ENCODE measurements around the gene ST6GALNAC2.

The ST6GALNAC2 gene

DNA sequence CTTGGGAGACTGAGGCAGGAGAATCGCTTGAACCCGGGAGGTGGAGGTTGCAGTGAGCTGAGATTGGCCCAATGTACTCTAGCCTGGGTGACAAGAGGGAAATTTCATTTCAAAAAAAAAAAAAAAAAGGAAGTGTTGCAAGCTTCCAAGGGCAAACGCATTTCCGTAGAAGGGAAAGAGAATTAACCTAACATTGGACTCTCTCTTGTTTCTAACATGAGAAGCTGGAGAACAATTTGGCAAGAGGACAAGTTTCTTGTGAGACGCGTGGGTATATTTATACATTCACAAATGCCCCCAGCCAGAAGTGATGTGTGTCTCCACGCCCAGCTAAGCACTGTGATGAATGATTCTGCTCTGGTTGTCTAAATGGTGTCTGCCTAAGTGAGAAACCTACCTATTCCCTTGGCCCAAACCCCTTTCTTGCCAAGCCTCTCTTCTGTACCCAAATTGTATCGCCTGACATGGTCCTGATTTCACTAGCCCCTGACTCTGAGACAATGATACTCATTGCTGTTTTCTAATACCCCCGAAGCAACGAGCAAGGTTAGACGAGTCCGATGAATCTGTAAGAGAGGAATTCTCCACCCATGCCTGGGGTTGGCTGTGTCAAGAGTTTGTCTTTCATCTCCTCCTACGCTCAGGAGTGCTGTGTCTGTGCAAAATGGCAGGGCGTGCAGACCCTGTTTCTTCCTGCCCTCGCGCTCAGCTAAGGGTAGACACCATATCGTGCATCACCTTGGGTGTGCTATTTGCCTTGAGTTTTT lies 14.2 kb upstream of the ST6GALNAC2 start:
- no peak for DNase-seq

DNA sequence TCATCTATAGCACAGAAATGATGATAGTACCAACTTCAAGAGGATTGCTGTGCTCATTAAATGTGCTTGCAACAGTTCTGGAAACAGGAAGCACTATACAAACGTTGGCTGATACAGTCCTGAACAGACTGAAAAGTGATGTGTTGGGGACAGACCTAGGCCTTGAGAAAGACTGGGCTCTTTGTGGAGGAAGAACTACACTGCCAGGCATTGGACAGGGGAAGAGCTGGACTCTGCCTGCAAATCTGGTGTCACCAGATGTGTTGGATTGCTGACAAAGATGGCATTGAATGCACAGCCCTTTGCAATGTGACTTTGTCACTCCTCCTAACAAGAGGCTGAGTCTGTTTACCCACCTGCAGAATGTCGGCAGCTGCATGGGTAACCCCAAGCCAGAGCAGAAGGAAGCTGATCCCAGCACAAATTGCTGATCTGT lies 12.4 kb upstream of the ST6GALNAC2 start:
- no peak for DNase-seq

DNA sequence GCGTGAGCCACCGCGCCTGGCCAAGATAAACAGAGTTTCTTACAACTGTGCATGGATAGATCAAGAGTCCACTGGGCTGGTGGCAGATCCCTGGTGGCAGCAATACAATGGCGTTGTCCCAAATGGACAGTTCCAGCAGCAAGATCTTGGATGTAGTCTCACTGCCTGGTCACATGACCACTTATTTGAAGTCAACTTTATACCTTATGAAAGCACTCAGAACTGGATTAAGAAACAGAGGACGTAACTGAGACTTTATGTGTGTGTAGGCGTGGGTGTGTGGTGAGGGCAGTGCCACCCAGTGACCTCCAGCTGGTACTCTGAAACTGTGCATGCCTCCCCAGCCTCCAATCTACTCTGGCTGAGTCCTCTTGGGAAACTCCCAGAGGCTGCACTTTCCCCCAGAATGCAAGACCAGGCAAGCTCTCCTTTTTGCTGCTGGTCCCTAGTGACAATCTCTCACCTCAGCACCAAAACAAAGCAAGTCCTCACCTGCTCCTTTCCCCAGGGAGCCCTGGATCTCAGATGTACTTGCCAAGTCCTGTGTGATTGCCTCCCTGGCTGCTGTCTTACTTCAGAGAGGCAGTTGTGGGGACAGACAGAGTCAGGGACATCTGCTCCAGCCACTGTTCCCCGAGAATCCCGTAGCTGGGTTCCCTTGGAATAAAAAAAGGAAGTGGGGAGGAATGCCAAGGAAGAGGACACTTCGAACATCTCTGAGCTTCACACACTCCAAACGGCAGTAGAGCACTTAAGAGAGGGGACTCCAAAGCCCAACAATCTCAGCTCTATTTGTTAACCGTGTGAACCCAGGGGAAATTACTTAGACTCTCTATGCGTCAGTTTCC lies 11.7 kb upstream of the ST6GALNAC2 start:
- DNase-seq, result no peak

DNA sequence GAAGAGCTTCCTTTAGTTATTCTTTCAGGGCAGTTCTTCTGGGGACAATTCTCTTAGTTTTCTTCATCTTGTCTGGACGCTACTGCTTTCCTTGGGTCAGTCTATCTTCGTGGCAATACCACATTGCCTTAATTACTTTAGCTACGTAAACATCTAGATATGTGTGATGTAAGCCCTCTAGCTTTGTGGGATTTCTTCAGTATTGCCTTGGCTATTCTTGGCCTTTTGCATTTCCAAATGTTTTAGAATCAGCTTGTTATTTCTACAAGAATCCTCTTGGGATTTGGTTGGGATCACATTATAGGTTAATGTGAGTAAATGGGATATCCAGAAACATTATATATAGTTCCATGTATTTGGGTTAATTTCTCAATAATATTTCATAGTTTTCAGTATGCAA lies 9.0 kb upstream of the ST6GALNAC2 start:
- no peak for DNase-seq

DNA sequence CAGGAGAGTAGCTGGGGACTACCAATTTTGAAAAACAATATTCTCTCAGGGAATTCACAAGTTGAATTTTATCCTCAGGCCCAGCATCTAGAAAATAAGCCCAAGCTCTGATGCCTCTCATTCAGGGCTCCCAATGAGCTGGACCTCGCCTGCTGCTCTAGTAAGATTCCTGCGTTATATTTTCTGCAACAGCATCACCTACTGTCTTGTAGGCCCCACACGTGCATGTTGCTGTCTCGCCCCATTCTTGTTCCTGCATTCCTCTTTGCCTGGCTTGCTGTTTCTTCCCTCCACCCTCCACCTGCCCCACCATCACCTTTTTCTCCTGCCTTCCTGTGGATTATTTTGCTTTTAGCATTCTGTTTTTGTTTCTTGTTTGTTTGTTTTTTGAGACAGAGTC lies 8.3 kb upstream of the ST6GALNAC2 start:
- no peak for DNase-seq

DNA sequence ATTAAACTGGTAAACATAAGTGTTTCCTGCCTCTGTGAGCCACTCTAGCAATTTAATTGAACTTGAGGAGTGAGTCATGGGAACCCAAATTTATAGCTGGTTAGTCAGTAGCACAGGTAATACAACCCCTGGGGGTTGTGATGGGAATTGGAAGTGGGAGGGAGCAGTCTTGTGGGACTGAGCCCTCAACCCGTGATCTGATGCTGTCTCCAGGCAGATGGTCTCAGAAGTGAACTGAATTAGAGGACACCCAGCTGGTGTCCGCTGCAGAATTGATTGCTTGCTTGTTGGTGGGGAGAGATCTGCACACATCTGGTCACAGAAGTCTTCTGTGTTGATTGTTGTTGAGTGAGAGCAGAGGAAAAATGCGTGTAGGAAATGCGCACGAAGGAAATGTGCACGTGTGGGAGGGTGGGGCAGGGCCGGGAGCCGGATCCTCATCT lies 7.7 kb upstream of the ST6GALNAC2 start:
- DNase-seq, result no peak

DNA sequence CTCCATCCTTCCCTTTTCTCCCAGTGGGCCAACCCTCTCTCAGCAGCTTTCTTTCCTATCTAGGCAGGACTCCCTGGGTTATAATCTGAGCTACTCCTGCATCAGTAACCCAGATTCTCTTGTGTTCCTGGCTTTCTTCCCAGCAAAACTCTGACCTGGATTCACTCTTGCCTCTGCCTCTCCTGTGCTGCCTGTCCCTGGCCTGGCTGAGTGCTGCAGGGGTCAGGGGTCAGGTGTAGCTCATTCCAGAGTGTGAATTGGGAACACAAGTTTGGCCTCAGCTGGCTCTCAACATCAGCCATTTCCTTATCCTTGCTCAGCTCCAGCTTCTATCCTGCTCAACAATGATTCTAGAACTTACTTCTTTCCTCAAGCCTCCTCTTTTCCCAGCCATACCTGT lies 2.5 kb upstream of the ST6GALNAC2 start:
- no peak for DNase-seq

DNA sequence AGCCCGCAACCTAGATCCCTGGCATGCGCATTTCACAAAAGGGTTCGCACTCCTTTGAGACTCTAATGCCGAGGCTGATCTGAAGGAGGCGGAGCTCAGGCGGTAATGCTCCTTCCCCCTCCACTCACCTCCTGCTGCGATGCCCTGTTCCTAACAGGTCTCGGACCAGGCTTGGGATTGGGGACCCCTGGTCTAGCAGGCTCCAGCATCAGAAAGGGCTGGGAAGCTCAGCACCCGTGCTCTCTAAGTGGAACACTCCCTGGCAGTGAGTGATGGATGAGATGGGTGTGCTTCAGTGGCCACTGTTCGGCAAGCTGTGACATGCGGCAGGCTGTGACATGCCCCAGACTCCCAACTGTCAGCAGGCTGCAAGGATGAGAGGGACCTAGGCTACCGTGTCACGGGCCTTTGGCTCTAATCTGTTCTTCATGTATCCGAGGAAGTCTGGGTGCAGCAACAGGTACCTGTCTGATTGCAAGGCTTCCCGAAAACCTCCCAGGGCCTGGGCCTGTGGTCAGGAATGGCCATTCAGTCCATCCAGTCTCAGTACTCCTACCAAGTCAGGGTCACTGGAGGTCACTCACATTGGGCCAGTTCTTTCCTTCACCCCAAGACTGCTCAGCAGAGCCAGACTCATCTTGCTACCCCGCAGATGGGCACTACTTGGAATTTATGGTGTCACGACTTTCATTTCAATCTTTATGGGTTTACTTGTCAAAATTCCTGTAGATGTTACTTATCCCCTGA lies 1.3 kb upstream of the ST6GALNAC2 start:
- DNase-seq, result no peak

DNA sequence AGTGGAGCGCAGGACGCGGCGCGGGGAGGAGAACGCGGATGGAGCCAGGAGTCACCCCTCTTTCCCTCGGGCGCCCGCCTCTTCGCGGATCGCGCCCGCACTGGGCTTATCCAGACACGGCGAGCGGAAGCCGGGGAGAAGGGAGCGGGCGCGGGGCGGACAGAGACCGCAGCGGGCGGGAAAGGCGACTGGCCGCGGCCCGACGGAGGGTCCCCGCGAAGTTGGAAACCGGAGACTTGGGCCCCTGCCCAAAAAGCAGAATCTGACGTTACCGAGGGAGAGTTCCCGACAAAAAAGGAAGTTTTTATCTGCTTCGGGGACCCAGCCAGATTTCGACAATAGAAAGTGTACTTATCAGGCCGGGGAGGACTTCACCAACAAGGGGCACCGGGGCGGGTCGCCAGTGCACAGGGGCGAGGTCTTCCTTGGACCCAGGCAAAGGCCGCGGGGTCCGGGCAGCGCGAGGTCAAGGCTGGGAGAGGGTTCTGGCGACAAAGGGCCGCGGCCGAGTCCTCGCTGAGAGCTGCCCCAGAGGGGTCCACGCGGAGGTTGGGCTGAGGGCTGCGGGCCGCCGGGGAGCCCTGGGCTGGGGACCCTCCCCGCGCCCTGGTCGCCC lies 519 bp downstream of the ST6GALNAC2 start:
- DNase-seq, result no peak

DNA sequence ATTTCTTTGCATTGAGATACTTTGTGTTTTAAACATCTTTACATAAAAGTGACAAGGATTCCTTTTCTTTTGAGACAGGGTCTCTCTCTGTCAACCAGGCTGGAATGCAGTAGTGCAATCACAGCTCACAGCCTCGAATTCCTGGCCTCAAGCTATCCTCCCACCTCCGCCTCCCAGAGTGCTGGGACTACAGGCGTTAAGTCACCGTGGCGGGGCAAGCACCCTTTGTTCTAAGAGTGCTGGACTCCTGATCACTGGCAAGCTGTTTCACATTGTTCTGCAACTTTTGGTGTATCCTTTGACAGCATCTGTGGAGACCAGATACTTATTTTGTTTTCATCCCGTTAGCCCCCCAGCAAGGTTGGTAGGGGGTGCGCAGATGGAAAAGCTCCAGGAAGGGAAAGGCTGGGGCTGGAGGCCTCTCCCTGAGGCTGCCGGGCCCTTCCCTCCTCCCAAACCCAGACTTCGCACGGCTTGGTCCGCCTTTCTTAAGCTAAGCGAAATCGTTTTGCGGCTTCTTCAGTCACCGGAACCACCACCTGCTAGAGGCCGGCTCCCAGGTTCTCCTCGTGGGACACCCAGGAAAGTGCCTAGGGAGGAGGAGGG lies 1.1 kb downstream of the ST6GALNAC2 start:
- no peak for DNase-seq

DNA sequence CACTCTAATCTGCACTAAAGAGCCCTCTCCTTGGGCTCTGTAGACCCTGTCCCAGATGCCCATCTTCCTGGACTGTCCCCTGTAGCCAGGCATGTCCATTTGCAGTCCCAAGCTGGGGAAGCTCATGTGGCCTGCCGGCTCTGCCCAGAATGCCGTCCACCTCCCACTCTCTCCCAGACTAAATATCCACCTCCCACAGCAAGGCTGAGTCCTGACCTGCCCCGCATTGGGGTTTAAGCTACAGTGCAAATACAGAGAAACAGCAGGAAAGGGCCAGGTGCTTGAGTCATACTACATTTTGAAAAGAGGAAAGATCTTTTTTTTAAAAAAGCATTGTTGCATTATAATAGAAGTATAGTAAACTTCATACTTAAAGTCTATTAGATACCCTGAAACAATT lies 3.0 kb downstream of the ST6GALNAC2 start:
- DNase-seq, result no peak

DNA sequence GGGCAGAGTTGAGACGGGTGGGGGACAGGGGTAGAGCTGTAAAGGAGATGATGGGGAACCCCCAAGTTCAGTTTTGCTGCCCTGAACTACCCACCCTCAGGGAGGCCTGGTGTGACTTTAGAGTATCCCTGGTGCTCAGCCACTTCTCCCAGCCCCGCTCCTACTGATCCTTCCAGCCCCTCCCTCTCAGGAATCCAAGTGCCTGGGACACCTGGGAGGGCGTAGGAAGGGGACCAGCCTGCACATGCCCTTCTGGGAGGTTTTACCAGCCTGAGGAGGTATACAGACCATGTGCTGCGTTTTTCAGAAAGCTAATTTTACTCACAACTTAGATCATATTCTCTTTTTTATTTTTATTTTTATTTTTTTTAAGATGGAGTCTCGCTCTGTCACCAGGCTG lies 4.1 kb downstream of the ST6GALNAC2 start:
- no peak for DNase-seq

DNA sequence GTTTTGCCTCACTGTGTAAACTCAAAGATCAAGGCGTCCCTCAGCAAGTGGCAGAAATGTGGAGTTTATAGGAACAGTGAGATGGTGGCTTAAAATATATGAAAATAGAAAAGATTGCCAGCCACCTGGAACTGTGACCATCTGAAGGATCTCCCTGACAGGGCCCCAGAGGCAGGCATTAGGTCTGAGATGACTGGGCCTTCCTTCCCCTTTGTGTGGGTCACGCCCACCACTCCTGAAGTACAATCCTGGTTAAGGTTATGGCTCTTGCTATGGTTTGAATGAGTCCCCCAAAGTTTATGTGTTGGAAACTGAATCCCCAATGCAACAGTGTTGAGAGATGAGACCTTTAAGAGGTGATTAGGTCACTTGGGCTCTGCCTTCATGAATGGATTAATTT lies 6.4 kb downstream of the ST6GALNAC2 start:
- DNase-seq, result no peak

DNA sequence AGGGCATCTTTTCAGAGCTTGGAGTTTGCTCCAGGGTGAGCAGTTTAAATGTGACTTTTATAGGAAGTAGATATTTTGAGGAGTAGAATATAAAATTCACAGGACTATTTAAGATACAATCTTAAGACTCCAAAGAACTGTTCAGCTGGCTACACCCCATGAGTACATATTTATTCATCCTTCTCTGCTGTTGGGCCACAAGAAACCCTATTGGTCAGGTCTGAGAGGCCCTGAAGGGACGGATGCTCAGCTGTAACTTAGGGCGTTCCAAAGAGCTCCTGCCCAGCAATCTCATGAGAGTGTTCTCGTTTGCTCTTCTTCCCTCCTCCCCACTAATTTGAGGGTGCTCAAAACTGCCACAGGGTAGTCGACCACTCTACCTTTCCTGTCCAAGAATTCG lies 7.3 kb downstream of the ST6GALNAC2 start:
- no peak for DNase-seq

DNA sequence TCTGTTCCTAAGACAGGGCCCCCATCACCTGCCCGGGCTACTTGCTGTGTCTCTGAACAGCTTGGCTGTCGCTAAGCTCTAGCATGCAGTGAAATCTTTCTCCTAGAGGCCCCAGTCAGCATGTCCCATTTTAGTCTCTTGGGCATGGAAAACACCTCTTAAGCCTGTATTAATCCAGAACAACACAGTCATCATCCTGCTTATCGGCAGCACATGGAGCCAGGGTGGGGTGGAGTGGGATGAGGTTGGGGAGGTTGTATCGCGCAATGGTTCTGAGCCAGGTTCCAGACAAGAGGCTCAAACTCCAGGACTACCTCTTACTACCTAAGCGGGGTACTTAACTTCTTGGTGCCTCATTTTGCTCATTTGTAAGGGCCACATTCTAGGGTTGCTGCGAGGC lies 7.8 kb downstream of the ST6GALNAC2 start:
- DNase-seq, result no peak

DNA sequence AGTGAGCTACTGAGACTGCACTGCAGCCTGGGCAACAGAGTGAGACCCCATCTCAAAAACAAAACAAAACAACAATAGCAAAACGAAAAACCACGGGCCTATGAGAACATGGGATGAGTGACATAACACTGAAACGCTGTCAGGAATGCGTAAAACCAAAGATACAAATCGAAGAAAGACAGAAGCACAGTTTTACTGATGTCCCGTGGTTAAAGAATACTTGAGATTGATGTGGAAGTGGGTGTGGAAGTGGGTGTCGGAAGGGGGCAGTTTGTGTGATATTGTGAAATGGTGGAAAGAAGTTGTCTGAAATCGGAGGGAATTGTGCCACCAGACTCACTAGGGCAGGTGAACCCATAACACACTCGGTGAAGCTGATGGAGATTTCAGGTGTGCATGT lies 9.5 kb downstream of the ST6GALNAC2 start:
- no peak for DNase-seq

DNA sequence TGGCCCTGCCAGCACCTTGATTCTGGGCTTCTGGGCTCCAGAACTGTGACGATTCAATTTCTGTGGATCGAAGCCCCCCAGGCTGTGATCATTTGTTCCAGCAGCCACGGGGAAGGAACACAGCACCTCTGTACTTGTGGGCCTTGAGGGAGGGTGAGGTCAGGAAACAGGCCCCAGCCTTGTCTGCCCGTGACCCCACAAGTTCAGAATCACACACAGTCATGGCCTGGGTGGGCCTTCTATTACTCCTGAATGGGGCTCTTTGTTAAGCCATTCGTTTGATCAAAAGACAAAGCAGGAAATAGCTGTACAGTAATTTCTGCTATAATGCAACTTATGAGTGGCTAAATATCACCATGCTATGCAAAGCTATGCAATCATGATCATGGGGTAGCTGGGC lies 10.1 kb downstream of the ST6GALNAC2 start:
- DNase-seq, result no peak

DNA sequence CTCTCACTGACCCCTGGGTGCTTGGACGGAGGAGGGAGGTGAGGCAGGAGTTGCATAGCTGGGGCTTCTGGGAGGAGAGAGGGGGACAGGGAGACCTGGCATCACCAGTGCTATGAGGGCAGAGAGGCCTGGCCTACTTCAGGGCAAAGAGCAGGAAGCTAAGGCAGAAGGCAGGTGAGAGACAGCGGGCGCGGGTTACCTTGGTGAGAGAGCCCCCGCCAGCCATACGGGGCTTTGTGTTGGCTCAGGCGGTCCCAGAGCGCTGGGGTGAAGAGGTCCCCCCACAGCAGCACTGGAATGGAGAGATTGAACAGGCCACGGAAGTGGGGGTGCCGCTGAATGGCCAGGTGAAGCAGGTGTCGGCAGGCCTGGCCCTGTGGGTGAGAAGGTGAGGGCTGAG lies 11.5 kb downstream of the ST6GALNAC2 start:
- DNase-seq, result no peak

DNA sequence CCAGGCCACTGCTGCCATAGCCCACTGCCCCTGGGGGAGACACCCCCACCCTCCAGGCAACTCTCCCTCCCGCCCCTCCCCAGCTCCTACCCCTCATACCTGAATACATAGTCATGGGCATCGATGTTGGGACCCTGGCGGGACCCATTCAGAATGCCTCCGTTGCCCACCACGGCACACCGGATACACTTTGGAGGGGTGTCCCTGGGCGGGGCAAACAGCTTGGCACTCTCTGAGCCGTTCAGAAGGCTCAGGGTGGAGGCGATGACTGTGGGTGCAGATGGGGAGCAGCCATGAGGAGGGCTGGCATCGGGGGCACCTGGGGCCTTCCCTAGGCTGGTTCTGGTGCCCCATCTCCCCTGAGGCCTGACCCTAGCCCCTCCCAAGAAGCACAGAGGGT lies 12.6 kb downstream of the ST6GALNAC2 start:
- no peak for DNase-seq

DNA sequence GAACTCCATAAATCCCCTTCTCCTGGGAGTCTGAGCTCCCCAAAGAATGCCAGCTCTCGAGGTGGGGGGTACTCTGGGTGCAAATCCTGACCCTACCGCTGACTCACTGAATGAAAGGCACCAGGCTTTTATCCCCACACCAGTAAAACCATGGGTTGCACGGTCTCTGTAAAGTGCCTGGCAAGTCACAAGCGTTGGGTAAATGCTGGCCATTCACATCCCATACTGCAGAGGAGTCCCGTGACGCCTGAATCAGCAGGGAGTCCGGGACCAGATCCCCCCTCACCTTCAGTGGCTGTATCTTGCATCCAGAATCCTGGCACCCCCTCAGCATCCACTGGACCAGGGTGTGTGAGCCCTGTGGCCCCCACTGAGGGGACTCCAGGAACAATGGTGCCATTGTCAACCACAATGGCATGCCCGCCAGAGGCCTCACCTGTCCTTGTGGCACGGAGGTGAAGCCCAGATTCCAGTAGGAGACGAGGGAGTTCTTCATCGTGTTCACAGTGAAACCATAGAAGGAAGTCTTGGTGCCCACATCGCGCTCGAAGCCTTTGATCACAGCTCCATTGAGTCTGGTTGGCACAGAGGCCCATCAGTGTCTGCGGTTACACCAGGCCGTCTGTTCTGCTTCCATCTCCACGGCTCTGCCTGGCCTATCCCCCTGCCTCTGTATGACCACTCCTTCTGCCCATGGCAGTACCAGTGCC lies 13.3 kb downstream of the ST6GALNAC2 start:
- no peak for DNase-seq

DNA sequence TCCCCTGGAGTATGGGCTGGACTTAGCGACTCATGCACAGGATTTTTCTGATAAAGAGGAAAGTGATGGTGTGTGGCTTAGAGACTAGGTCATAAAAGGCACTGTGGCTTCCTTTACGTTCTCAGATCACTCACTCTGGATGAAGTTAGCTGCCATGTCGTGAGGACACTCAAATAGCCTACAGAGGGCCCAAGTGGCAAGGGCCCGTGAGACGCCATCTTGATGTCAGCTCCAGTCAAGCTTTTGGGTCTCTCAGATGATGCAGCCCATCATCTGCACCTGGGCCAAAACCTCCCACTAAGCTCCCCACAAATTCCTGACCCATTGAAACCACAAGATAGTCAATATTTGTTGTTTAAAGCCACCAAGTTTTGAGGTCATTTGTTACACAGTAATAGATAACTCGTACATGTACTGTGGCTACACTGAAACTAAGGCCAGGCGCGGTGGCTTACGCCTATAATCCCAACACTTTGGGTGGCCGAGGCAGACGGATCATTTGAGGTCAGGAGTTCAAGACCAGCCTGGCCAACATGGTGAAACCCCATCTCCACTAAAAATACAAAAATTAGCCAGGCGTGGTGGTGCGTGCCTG lies 14.7 kb downstream of the ST6GALNAC2 start:
- no peak for DNase-seq

DNA sequence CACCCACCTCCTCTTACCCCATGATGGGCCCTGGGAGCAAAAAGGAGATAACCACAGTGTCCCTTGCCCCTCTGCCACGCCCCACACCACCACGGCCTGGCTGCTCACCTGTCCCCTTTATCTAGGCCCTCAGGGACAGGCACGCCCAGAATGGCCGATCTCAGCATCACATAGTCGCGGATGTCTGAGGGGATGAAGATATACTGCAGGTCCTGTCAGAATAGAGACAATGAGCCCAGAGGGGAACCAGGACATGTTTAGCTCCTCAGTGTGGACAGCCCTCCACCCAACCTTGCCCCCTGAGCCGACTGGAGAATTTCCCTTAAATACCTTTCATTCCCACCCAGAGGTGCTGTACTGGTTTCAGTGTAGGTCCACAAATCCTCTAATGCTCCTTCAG lies 15.2 kb downstream of the ST6GALNAC2 start:
- no peak for DNase-seq
